GM12801 (cell line): ENCODE results near the gene PCDH9.

Experiments
- CTCF ChIP-seq: IDR thresholded peaks from one replicate; pipeline ENCODE4 v1.5.1; 2011; ENCODE audit warnings: control low read depth; ENCODE audit not compliant: insufficient read length; ENCODE audit errors: extremely low read depth

PCDH9 gene

DNA sequence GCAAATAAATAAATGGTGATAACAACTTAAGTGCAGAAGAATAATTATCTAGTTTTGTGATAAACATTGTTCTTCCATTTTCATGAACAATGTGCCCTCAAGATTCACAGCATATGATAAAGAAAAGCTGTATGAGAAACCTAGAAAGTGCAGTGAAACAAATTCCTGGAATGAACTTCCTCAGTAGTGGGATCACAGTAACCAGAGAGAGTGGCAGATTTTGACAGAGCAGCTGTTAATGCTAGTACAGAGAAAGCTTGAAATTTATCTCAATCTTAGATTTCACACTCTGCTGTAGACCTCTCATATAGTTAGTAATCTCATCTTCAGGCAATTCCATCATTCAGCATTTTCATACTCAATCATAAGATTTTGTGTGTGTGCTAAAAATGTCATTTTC lies 664.9 kb downstream of the PCDH9 start:
- no peak for TF ChIP-seq CTCF

DNA sequence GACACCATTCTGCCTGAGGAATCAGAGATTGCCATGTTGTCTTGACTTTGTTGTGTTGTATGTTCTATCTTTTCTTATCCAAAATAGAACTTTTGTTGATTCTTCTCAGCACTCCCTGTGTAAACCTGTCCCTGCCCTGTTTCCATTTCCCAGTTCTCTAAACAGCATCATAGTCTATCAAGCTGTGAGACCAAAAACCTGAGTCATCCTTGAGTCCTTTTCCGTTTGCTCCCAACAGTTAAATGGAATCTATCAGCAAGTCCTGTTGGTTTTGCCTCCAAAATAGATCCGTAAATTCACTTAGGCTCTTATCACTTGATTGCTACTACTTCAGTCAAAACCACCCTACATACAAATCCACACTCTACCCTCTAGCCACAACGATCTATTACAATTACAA lies 667.1 kb downstream of the PCDH9 start:
- TF ChIP-seq CTCF = no peak

- TF ChIP-seq CTCF = no peak
Observed at GRCh38 chr13:66562054-66562453, 668.1 kb downstream of the PCDH9 start.

DNA sequence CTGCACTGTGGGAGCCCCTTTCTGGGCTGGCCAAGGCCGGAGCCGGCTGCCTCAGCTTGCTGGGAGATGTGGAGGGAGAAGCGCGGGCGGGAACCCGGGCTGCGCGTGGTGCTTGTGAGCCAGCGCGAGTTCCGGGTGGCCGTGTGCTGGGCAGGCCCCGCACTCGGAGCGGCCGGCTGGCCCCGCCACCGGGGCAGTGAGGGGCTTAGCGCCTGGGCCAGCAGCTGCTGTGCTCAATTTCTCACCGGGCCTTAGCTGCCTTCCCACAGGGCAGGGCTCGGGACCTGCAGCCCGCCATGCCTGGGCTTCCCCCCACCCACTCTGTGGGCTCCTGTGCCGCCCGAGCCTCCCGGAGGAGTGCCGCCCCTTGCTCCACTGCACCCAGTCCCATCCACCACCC lies 669.1 kb downstream of the PCDH9 start:
- no peak for TF ChIP-seq CTCF

- TF ChIP-seq CTCF = no peak
Observed at GRCh38 chr13:66560189-66560588, 669.9 kb downstream of the PCDH9 start.

DNA sequence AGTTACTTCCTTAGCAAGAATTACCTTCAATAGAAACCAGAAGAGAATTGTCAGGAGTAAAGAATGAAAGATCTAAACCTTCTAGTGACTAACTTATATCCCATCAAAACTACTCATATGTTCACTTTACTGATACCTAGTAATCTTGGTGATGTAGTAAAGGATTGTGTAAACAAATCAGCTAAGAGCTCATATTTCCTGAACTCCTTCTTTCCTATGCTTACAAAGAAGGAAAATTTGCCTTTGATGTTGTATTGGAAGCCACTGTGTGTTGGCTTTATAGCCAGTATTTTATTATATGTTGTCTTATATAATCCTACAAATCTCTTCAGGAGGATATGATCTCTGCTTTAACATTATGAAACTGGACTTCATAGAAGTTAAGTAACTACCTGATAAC lies 671.0 kb downstream of the PCDH9 start:
- no peak for TF ChIP-seq CTCF

GRCh38 chr13:66558506-66558905 lies 671.6 kb downstream of the PCDH9 start:
- TF ChIP-seq CTCF = no peak

GRCh38 chr13:66557357-66557756 lies 672.8 kb downstream of the PCDH9 start:
- no peak for TF ChIP-seq CTCF
